Gastroesophageal sphincter (tissue), 4 donors: ENCODE results near the gene PTPN13. TPM values are rescaled to one million over a fixed set of nuclear protein-coding genes. Genes with fewer than 3 reads are reported as not detected.

Experiments
- ATAC-seq: fragments of 150-250 bp; one replicate; pipeline ENCODE4 v1.9.1; 2016; ENCODE audit warnings: mild to moderate bottlenecking, moderate library complexity
- H3K27ac ChIP-seq, 4 donors: fragments of 200-600 bp; sonication (generic) in 3 of 4; 1 replicate in 3 of 4; 2 replicates in 1 of 4; pipeline ENCODE4 v1.5.1; 2016 to 2019
- H3K27me3 ChIP-seq: fragments of 200-600 bp; sonication (generic); one replicate; pipeline ENCODE4 v1.5.1; 2019
- H3K36me3 ChIP-seq, 2 donors: fragments of 200-600 bp; sonication (generic); one replicate each; pipeline ENCODE4 v1.5.1; 2019; ENCODE audit warnings: control low read depth in 1 of 2
- H3K4me1 ChIP-seq, 3 donors: fragments of 200-600 bp; sonication (generic); 1 replicate in 2 of 3; 2 replicates in 1 of 3; pipeline ENCODE4 v1.5.1; 2016 to 2019; ENCODE audit warnings: control low read depth in 2 of 3
- H3K4me3 ChIP-seq, 2 donors: fragments of 200-600 bp; sonication (generic); one replicate each; pipeline ENCODE4 v1.5.1; 2019; ENCODE audit warnings: mild to moderate bottlenecking in 1 of 2, moderate library complexity in 1 of 2
- H3K9me3 ChIP-seq, 3 donors: fragments of 200-600 bp; sonication (generic); one replicate each; pipeline ENCODE4 v1.5.1; 2017 to 2019; ENCODE audit warnings: control low read depth in 2 of 3
- EP300 ChIP-seq: sonication (generic); formaldehyde crosslinking; IDR thresholded peaks from one replicate; pipeline ENCODE4 v1.6.1; 2017; ENCODE audit warnings: antibody characterized with exemption, mild to moderate bottlenecking
- POLR2A ChIP-seq, 2 donors: fragments of 450-650 bp; IDR thresholded peaks; one replicate each; pipeline ENCODE4 v1.6.1; 2017; ENCODE audit warnings: antibody characterized with exemption in 2 of 2, mild to moderate bottlenecking in 2 of 2, moderate library complexity in 1 of 2
- POLR2AphosphoS5 ChIP-seq: sonication (generic); formaldehyde crosslinking; IDR thresholded peaks from one replicate; pipeline ENCODE4 v1.6.1; 2017; ENCODE audit warnings: antibody characterized with exemption
- WGBS, 2 donors: methylation state at CpG; one replicate each; pipeline ENCODE4 v1.1.5; 2018; ENCODE audit warnings: low coverage in 1 of 2; 5-methylcytosine and 5-hydroxymethylcytosine counted together
- total RNA-seq, 4 donors: library from RNA; depleted of rRNA; stranded (reverse); fragments of >200 nt; gene quantifications; one replicate each; pipeline ENCODE4 v1.1.0, GENCODE V29; 2016
- TF ChIP-seq, protein P1 (sequence below), 4 experiments: fragments of 200-600 bp in 2 of 4; fragments of 450-650 bp in 2 of 4; sonication (generic) in 1 of 4; IDR thresholded peaks; one replicate each; pipeline ENCODE4 v1.5.1; 2017 to 2019; ENCODE audit warnings: antibody characterized with exemption in 4 of 4, mild to moderate bottlenecking in 2 of 4, moderate library complexity in 2 of 4

The PTPN13 gene
- total RNA-seq, 4 donors from 2014 or later, result 12.8 to 22.7 (median 20.7) TPM

- Histone ChIP-seq H3K9me3 (peaks cover 0 to 5% (median 0%) of the 10 kb centered on the region in 3 donors), H3K36me3 (no peaks in the 10 kb centered on the region), H3K4me1 (peaks cover 0 to 12% (median 2%) of the 10 kb centered on the region in 3 donors), H3K27me3 (no peaks in the 10 kb centered on the region), H3K4me3 (no peak overlapping the region), H3K27ac (no peak overlapping the region)
- 88 to 100% methylated on average over 1 of the region's 1 CpG for WGBS, 2 donors
- ATAC-seq, result no peak
- TF ChIP-seq, protein P1, sequence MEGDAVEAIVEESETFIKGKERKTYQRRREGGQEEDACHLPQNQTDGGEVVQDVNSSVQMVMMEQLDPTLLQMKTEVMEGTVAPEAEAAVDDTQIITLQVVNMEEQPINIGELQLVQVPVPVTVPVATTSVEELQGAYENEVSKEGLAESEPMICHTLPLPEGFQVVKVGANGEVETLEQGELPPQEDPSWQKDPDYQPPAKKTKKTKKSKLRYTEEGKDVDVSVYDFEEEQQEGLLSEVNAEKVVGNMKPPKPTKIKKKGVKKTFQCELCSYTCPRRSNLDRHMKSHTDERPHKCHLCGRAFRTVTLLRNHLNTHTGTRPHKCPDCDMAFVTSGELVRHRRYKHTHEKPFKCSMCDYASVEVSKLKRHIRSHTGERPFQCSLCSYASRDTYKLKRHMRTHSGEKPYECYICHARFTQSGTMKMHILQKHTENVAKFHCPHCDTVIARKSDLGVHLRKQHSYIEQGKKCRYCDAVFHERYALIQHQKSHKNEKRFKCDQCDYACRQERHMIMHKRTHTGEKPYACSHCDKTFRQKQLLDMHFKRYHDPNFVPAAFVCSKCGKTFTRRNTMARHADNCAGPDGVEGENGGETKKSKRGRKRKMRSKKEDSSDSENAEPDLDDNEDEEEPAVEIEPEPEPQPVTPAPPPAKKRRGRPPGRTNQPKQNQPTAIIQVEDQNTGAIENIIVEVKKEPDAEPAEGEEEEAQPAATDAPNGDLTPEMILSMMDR (IDR thresholded peaks at IDR 0.05), result no peak
- no peak for TF ChIP-seq POLR2A (IDR thresholded peaks at IDR 0.05)
- TF ChIP-seq POLR2AphosphoS5, result no peak
- no peak for TF ChIP-seq EP300
Measured at GRCh38 chr4:86833615-86834014, 239.5 kb downstream of the PTPN13 start.

GRCh38 chr4:86834901-86835300 is 240.8 kb downstream of the PTPN13 start:
- TF ChIP-seq, protein P1 (IDR thresholded peaks at IDR 0.05), result no peak
- TF ChIP-seq POLR2AphosphoS5 (no peak), EP300 (no peak), POLR2A (IDR thresholded peaks at IDR 0.05) (no peak)
- 74 to 81% methylated on average over 3 of the region's 3 CpGs for WGBS, 2 donors
- no peaks in the 10 kb centered on the region for H3K36me3 ChIP-seq
- H3K27me3 ChIP-seq, result no peaks in the 10 kb centered on the region
- no peak for ATAC-seq
- H3K9me3 ChIP-seq, result peaks cover 0 to 2% (median 0%) of the 10 kb centered on the region in 3 donors
- peaks cover 0 to 12% (median 2%) of the 10 kb centered on the region in 3 donors for H3K4me1 ChIP-seq
- no peak overlapping the region for H3K4me3 ChIP-seq
- no peak overlapping the region for H3K27ac ChIP-seq

- 71 to 73% methylated on average over 2 to 3 of the region's 3 CpGs for WGBS, 2 donors
- Histone ChIP-seq H3K4me1 (peaks cover 0 to 12% (median 2%) of the 10 kb centered on the region in 3 donors), H3K4me3 (no peak overlapping the region), H3K36me3 (no peaks in the 10 kb centered on the region), H3K27ac (no peak overlapping the region), H3K27me3 (no peaks in the 10 kb centered on the region), H3K9me3 (no peaks in the 10 kb centered on the region)
- no peak for TF ChIP-seq EP300
- TF ChIP-seq, protein P1 (IDR thresholded peaks at IDR 0.05), result no peak
- no peak for TF ChIP-seq POLR2A (IDR thresholded peaks at IDR 0.05)
- TF ChIP-seq POLR2AphosphoS5, result no peak
- ATAC-seq, result no peak
Measured at GRCh38 chr4:86835677-86836076, 241.6 kb downstream of the PTPN13 start.

DNA sequence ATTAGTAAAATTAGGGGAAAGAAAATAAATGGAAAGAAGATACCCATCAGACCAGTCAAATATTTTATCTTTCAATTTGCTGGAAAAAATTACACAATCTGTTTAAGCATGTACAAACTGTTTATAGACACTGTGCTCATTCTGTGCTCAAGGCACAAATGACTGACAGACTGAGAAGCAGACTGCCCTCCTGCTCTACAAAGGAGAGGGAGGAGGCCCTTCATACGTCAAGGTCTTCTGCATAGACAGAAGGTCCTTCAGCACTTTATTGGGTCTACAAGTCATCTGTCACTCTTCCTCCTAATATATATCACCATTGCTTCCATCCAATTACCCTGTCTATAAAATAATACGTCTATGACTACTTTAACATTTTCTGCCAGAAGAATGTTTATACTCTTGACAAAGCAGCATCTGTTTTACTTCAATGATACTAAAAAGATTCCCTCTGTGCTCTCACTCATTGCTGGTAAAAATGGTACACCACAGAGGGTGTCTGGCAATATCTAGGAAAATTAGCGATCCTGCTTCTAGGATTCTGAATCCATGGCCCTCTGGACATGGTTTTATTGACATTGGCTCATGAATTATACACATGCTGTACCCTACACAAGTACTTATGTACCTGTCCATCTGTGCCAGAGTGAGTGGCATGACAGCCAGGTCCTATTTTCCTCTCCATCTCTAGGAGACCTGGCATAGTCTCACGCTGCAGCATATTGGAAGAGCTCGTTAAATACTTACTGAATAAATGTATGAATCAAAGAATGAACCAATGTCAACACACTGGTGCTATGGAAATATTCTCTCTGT is 243.8 kb downstream of the PTPN13 start:
- Histone ChIP-seq H3K9me3 (no peaks in the 10 kb centered on the region), H3K4me3 (no peak overlapping the region), H3K27me3 (no peaks in the 10 kb centered on the region), H3K27ac (peak overlapping the region in 1 of 4 donors; percentile 33), H3K4me1 (peaks cover 0 to 12% (median 2%) of the 10 kb centered on the region in 3 donors), H3K36me3 (no peaks in the 10 kb centered on the region)
- ATAC-seq, result no peak
- WGBS, 2 donors, result 29 to 46% methylated on average over 3 to 5 of the region's 5 CpGs
- no peak for TF ChIP-seq POLR2A (IDR thresholded peaks at IDR 0.05)
- TF ChIP-seq EP300, result no peak
- no peak for TF ChIP-seq POLR2AphosphoS5
- TF ChIP-seq, protein P1 (IDR thresholded peaks at IDR 0.05), result no peak

GRCh38 chr4:86840858-86841257 is 246.7 kb downstream of the PTPN13 start:
- Histone ChIP-seq H3K4me1 (peaks cover 0 to 12% (median 2%) of the 10 kb centered on the region in 3 donors), H3K27ac (no peak overlapping the region), H3K27me3 (no peaks in the 10 kb centered on the region), H3K36me3 (no peaks in the 10 kb centered on the region), H3K4me3 (no peak overlapping the region), H3K9me3 (no peaks in the 10 kb centered on the region)
- WGBS, 2 donors, result 75 to 86% methylated on average over 1 of the region's 1 CpG
- TF ChIP-seq POLR2AphosphoS5 (no peak), EP300 (no peak), POLR2A (IDR thresholded peaks at IDR 0.05) (no peak)
- TF ChIP-seq, protein P1 (IDR thresholded peaks at IDR 0.05), result no peak
- no peak for ATAC-seq
